K562 (cell line): ENCODE results near the gene HSPA1B. TPM values are rescaled to one million over a fixed set of nuclear protein-coding genes. Genes with fewer than 3 reads are reported as not detected.

Experiments
- CHD4 ChIP-seq: fragments of 200-600 bp; sonication (generic); IDR thresholded peaks from 3 replicates; pipeline ENCODE4 v1.6.1; 2012; ENCODE audit warnings: low read depth, mild to moderate bottlenecking, mixed read lengths, low read length, inconsistent platforms; ENCODE audit not compliant: insufficient read depth, insufficient replicate concordance, poor library complexity, severe bottlenecking
- CREB1 ChIP-seq, 2 experiments: sonication (generic) in 1 of 2; formaldehyde crosslinking in 1 of 2; IDR thresholded peaks; 2 replicates each; pipeline versions ENCODE4 v1.6.1 to v1.8.0; 2012 to 2022; ENCODE audit warnings: inconsistent platforms in 1 of 2, mild to moderate bottlenecking in 1 of 2, missing genetic modification reagents in 1 of 2, moderate library complexity in 1 of 2
- ELF4 ChIP-seq: fragments of 450-650 bp; formaldehyde crosslinking; IDR thresholded peaks from 2 replicates; pipeline ENCODE4 v1.4.0; 2022; ENCODE audit warnings: missing genetic modification characterization
- ESRRA ChIP-seq: fragments of 450-650 bp; IDR thresholded peaks from 2 replicates; pipeline ENCODE4 v1.6.1; 2014; ENCODE audit warnings: low read depth, mild to moderate bottlenecking, moderate library complexity, borderline replicate concordance
- ETV5 ChIP-seq: sonication (generic); formaldehyde crosslinking; IDR thresholded peaks from 2 replicates; pipeline ENCODE4 v1.4.0; 2020; ENCODE audit warnings: low read depth, mild to moderate bottlenecking, missing genetic modification reagents
- HDAC2 ChIP-seq: fragments of 450-650 bp; IDR thresholded peaks from 2 replicates; pipeline ENCODE4 v1.6.1; 2016; ENCODE audit warnings: mild to moderate bottlenecking
- MYNN ChIP-seq, 2 experiments: sonication (generic); formaldehyde crosslinking in 1 of 2; IDR thresholded peaks; 2 replicates each; pipeline versions ENCODE4 v1.5.0 to v1.6.1; 2016 to 2020; ENCODE audit warnings: antibody characterized with exemption in 1 of 2, missing genetic modification reagents in 1 of 2
- NFE2L1 ChIP-seq: fragments of 450-650 bp; IDR thresholded peaks from 2 replicates; pipeline ENCODE4 v1.6.1; 2016; ENCODE audit warnings: missing genetic modification characterization, low read depth, mild to moderate bottlenecking, missing compliant biosample characterization, moderate library complexity, borderline replicate concordance
- RB1 ChIP-seq: fragments of 450-650 bp; IDR thresholded peaks from 2 replicates; pipeline ENCODE4 v1.6.1; 2017; ENCODE audit warnings: low read depth, mild to moderate bottlenecking
- RBM15 ChIP-seq: fragments of 200-400 bp; formaldehyde crosslinking; IDR thresholded peaks from 2 replicates; pipeline ENCODE4 v1.6.1; 2018; ENCODE audit warnings: mild to moderate bottlenecking, low read length, moderate library complexity; ENCODE audit not compliant: insufficient read depth
- SIRT6 ChIP-seq: IDR thresholded peaks from one replicate; pipeline ENCODE4 v1.6.1; 2012; ENCODE audit warnings: low read depth, mild to moderate bottlenecking, control low read depth, inconsistent platforms, low read length, moderate library complexity
- SOX6 ChIP-seq: fragments of 450-650 bp; IDR thresholded peaks from 2 replicates; pipeline ENCODE4 v1.6.1; 2014; ENCODE audit warnings: mild to moderate bottlenecking
- ZNF316 ChIP-seq: fragments of 450-650 bp; IDR thresholded peaks from 2 replicates; pipeline ENCODE4 v1.6.1; 2016
- ZNF408 ChIP-seq: fragments of 250-450 bp; sonication (Bioruptor Pico); IDR thresholded peaks from 2 replicates; pipeline ENCODE4 v1.4.0; 2020; ENCODE audit warnings: low read depth, mild to moderate bottlenecking, moderate library complexity
- ZNF561 ChIP-seq: fragments of 450-650 bp; formaldehyde crosslinking; conservative IDR thresholded peaks from 2 replicates; pipeline ENCODE4 v1.4.0; 2020; ENCODE audit warnings: mild to moderate bottlenecking, moderate library complexity
- ZNF586 ChIP-seq: fragments of 450-650 bp; formaldehyde crosslinking; conservative IDR thresholded peaks from 2 replicates; pipeline ENCODE4 v1.4.0; 2020; ENCODE audit warnings: mild to moderate bottlenecking, moderate library complexity
- polyA plus RNA-seq, 8 experiments: library from polyadenylated mRNA; depleted of rRNA in 4 of 8; stranded (reverse) in 5 of 8; unstranded in 3 of 8; fragments of >200 nt; fragmentation: Nextera tagmentation in 2 of 8; fragmentation: Illumina TruSeq in 1 of 8; extraction: Ambion mirVana in 2 of 8; extraction: Trizol in 1 of 8; gene quantifications; 2 replicates each; pipeline versions ENCODE4 v1.2.1 to v1.2.3, GENCODE V29; 2011 to 2014; ENCODE audit warnings: inconsistent platforms in 1 of 8, missing spikeins in 1 of 8
- total RNA-seq, 7 experiments: library from RNA; depleted of rRNA in 6 of 7; stranded (reverse); fragments of >200 nt in 6 of 7; fragmentation: Illumina TruSeq in 2 of 7; extraction: Trizol in 2 of 7; gene quantifications; 2 replicates each; pipeline versions ENCODE4 v1.2.1 to v1.2.3, GENCODE V29; 2011 to 2021; ENCODE audit warnings: low replicate concordance in 1 of 7
- TF ChIP-seq, protein P1 (sequence below): sonication (generic); formaldehyde crosslinking; IDR thresholded peaks from 2 replicates; pipeline ENCODE4 v1.8.1; 2023; ENCODE audit warnings: missing genetic modification reagents, mild to moderate bottlenecking, borderline replicate concordance
- TF ChIP-seq, protein P2 (sequence below): fragments of 450-650 bp; formaldehyde crosslinking; IDR thresholded peaks from 2 replicates; pipeline ENCODE4 v1.4.0; 2022; ENCODE audit warnings: missing genetic modification characterization
- TF ChIP-seq, protein P3 (sequence below), 2 experiments: fragments of 200-800 bp in 1 of 2; sonication (Bioruptor generic) in 1 of 2; sonication (generic) in 1 of 2; formaldehyde crosslinking in 1 of 2; IDR thresholded peaks in 1 of 2; conservative IDR thresholded peaks in 1 of 2; 2 replicates each; pipeline versions ENCODE4 v1.5.0 to v1.6.1; 2016 to 2020; ENCODE audit warnings: missing compliant biosample characterization in 1 of 2, missing genetic modification characterization in 1 of 2, missing genetic modification reagents in 1 of 2

HSPA1B gene
- total and polyA plus RNA-seq, 9 of the 15 experiments (the other 6 are each of a cell fraction or from before 2014, with no cell fraction given) = 0.27 to 227 (median 51.2) TPM

DNA sequence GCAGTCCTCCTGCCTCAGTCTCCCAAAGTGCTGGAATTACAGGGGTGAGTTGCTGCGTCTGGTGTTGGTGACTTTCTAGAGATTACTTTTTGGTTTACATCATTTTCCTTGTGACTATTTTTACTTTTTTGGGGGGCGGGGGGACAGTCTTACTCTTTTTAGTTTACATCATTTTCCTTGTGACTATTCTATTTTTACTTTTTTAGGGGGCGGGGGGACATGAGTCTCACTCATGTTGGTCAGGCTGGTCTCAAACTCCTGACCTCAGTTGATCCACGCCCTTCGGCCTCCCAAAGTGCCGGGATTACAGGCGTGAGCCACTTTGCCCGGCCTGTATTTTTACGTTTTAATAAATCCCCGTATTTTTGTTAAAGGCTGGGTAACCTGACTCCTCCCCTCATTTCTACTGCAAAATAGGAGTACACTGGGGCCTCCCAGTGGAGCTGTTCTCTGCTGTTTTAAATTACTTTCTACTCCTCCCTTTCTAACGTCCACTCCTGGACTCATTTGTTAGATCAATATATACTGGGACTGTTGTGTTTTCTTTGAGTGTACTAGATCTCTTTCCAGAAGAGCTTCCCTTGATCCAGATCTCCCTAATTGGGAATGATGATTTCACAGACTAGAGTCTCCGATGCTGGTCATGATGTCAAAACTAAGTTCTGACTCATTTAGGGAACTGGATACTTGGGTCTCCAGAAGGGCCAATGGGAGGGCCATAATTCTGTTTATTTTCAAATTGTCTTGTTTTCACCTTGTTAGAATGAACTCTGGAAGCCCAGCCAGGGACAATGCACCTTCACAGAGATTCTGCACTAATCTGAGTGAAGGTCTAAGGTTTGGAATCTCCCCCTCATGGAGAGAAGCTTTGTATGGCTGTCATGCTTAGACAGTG, 9.2 kb downstream of the HSPA1B start (continued):
- TF ChIP-seq CHD4 (no peak), NFE2L1 (tag) (no peak), ELF4 (CRISPR knock-in tag) (0 out of 2 replicates have a peak, but pooled peaks have one; percentile 14), RB1 (no peak), MYNN (IDR thresholded peaks at IDR 0.05) (no peak), MYNN (CRISPR knock-in tag; IDR thresholded peaks at IDR 0.05) (no peak), RBM15 (no peak), HDAC2 (no peak), ZNF316 (no peak), ZNF586 (CRISPR knock-in tag) (no peak), ZNF561 (CRISPR knock-in tag) (no peak), CREB1 (IDR thresholded peaks at IDR 0.05) (peak; percentile 30), CREB1 (CRISPR knock-in tag; IDR thresholded peaks at IDR 0.05) (no peak), SIRT6 (peak; percentile 90), ZNF408 (no peak), ETV5 (CRISPR knock-in tag) (0 out of 2 replicates have a peak, but pooled peaks have one; percentile 6), SOX6 (no peak), ESRRA (no peak)
- TF ChIP-seq, protein P1, sequence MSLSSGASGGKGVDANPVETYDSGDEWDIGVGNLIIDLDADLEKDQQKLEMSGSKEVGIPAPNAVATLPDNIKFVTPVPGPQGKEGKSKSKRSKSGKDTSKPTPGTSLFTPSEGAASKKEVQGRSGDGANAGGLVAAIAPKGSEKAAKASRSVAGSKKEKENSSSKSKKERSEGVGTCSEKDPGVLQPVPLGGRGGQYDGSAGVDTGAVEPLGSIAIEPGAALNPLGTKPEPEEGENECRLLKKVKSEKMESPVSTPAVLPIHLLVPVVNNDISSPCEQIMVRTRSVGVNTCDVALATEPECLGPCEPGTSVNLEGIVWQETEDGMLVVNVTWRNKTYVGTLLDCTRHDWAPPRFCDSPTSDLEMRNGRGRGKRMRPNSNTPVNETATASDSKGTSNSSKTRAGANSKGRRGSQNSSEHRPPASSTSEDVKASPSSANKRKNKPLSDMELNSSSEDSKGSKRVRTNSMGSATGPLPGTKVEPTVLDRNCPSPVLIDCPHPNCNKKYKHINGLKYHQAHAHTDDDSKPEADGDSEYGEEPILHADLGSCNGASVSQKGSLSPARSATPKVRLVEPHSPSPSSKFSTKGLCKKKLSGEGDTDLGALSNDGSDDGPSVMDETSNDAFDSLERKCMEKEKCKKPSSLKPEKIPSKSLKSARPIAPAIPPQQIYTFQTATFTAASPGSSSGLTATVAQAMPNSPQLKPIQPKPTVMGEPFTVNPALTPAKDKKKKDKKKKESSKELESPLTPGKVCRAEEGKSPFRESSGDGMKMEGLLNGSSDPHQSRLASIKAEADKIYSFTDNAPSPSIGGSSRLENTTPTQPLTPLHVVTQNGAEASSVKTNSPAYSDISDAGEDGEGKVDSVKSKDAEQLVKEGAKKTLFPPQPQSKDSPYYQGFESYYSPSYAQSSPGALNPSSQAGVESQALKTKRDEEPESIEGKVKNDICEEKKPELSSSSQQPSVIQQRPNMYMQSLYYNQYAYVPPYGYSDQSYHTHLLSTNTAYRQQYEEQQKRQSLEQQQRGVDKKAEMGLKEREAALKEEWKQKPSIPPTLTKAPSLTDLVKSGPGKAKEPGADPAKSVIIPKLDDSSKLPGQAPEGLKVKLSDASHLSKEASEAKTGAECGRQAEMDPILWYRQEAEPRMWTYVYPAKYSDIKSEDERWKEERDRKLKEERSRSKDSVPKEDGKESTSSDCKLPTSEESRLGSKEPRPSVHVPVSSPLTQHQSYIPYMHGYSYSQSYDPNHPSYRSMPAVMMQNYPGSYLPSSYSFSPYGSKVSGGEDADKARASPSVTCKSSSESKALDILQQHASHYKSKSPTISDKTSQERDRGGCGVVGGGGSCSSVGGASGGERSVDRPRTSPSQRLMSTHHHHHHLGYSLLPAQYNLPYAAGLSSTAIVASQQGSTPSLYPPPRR (CRISPR knock-in tag) = 0 out of 2 replicates have a peak, but pooled peaks have one; percentile 57
- TF ChIP-seq, protein P2, sequence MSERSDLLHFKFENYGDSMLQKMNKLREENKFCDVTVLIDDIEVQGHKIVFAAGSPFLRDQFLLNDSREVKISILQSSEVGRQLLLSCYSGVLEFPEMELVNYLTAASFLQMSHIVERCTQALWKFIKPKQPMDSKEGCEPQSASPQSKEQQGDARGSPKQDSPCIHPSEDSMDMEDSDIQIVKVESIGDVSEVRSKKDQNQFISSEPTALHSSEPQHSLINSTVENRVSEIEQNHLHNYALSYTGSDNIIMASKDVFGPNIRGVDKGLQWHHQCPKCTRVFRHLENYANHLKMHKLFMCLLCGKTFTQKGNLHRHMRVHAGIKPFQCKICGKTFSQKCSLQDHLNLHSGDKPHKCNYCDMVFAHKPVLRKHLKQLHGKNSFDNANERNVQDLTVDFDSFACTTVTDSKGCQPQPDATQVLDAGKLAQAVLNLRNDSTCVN (CRISPR knock-in tag) = no peak
- TF ChIP-seq, protein P3, sequence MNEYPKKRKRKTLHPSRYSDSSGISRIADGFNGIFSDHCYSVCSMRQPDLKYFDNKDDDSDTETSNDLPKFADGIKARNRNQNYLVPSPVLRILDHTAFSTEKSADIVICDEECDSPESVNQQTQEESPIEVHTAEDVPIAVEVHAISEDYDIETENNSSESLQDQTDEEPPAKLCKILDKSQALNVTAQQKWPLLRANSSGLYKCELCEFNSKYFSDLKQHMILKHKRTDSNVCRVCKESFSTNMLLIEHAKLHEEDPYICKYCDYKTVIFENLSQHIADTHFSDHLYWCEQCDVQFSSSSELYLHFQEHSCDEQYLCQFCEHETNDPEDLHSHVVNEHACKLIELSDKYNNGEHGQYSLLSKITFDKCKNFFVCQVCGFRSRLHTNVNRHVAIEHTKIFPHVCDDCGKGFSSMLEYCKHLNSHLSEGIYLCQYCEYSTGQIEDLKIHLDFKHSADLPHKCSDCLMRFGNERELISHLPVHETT (CRISPR knock-in tag; conservative IDR thresholded peaks at IDR 0.05 in 1 of 2, IDR thresholded peaks at IDR 0.05 in 1 of 2) = 0 out of 4 replicates have a peak, but pooled peaks of 1 of the 2 experiments have one; percentile 16
